Measurements from ENCODE around the gene NAGA. TPM values are rescaled to one million over a fixed set of nuclear protein-coding genes. Genes with fewer than 3 reads are reported as not detected.

The NAGA gene
- total and polyA plus RNA-seq, 2 donors (not counting 1 experiment from before 2014, with no cell fraction given): 13.2 to 20.2 TPM

GRCh38 chr22:42067671-42068251 is 2.9 kb downstream of the NAGA start:
- Histone ChIP-seq H3K36me3 (replicated peaks in 1 of 2; ENCODE audit: control extremely low read depth in 1 of 2, control insufficient read depth in 1 of 2, extremely low read depth in 1 of 2, insufficient read depth in 2 of 2, low read length in 1 of 2) (peaks cover 0 to 18% of the 10 kb centered on the region in 2 experiments), H3K27me3 (replicated peaks in 1 of 4; ENCODE audit: control extremely low read depth in 1 of 4, control insufficient read depth in 3 of 4, insufficient read depth in 4 of 4, low read length in 3 of 4) (no peaks in the 10 kb centered on the region), H3K4me3 (ENCODE audit: control extremely low read depth in 1 of 5, extremely low read depth in 1 of 5, insufficient read depth in 1 of 5, low read depth in 2 of 5, low read length in 4 of 5) (no peak overlapping the region), H3K4me1 (ENCODE audit: control insufficient read depth in 2 of 2, insufficient read depth in 2 of 2, low read length in 2 of 2) (peaks cover 12 to 17% of the 10 kb centered on the region in 2 donors), H4K20me1 (ENCODE audit: control insufficient read depth, insufficient read depth, low read length, poor library complexity, severe bottlenecking) (no peaks in the 10 kb centered on the region), H3K27ac (ENCODE audit: low read length in 2 of 2) (no peak overlapping the region), H3K9ac (ENCODE audit: low read length) (no peak overlapping the region), H3K4me2 (replicated peaks; ENCODE audit: low read depth, low read length, poor library complexity, severe bottlenecking) (no peak overlapping the region), H3K9me3 (ENCODE audit: control extremely low read depth in 1 of 3, control insufficient read depth in 2 of 3, insufficient read depth in 1 of 3, low read length in 2 of 3) (no peaks in the 10 kb centered on the region), H3K79me2 (ENCODE audit: control insufficient read depth, insufficient read depth, low read length) (no peaks in the 10 kb centered on the region), H2AFZ (ENCODE audit: insufficient read depth, low read depth, low read length, poor library complexity, severe bottlenecking) (no peak overlapping the region)
- Mint-ChIP-seq H3K27ac (peak overlapping the region; percentile 26), H3K4me3 (no peak overlapping the region), H3K4me1 (peaks cover 30% of the 10 kb centered on the region), H3K9me3 (ENCODE audit: insufficient read depth) (no peaks in the 10 kb centered on the region), H3K27me3 (no peaks in the 10 kb centered on the region)
- TF ChIP-seq CTCF (IDR thresholded peaks at IDR 0.05): no peak
- TF ChIP-seq EZH2 (IDR thresholded peaks at IDR 0.05; ENCODE audit: borderline replicate concordance, insufficient read depth, low read depth, low read length, poor library complexity, severe bottlenecking): no peak
- 93% methylated on average over 13 of the region's 14 CpGs for WGBS (ENCODE audit: insufficient coverage)
- intact Hi-C loops (cut with micrococcal nuclease): no loop called here
- CTCF ChIA-PET: interaction anchor here (0.6 kb wide), 1 partner anchor 379 kb away, joined by 3 read pairs; the partner anchor contains the start of gene SNU13
- ATAC-seq (ENCODE audit: low read depth) (no peak), DNase-seq (no peak)
- POLR2A ChIA-PET: no interaction called here

GRCh38 chr22:42066937-42067336 is 3.7 kb downstream of the NAGA start:
- intact Hi-C loops (cut with micrococcal nuclease): no loop called here
- no peak overlapping the region for H3K9ac ChIP-seq (ENCODE audit: low read length)
- Mint-ChIP-seq H3K4me3 (no peak overlapping the region), H3K27me3 (no peaks in the 10 kb centered on the region), H3K9me3 (ENCODE audit: insufficient read depth) (no peaks in the 10 kb centered on the region), H3K4me1 (peaks cover 26% of the 10 kb centered on the region), H3K27ac (no peak overlapping the region)
- H2AFZ ChIP-seq (ENCODE audit: insufficient read depth, low read depth, low read length, poor library complexity, severe bottlenecking): no peak overlapping the region
- peaks cover 0 to 18% of the 10 kb centered on the region in 2 experiments for H3K36me3 ChIP-seq (replicated peaks in 1 of 2; ENCODE audit: control extremely low read depth in 1 of 2, control insufficient read depth in 1 of 2, extremely low read depth in 1 of 2, insufficient read depth in 2 of 2, low read length in 1 of 2)
- H3K4me1 ChIP-seq (ENCODE audit: control insufficient read depth in 2 of 2, insufficient read depth in 2 of 2, low read length in 2 of 2): peaks cover 12 to 17% of the 10 kb centered on the region in 2 donors
- no peaks in the 10 kb centered on the region for H4K20me1 ChIP-seq (ENCODE audit: control insufficient read depth, insufficient read depth, low read length, poor library complexity, severe bottlenecking)
- no peak for ATAC-seq (ENCODE audit: low read depth)
- DNase-seq: no peak
- no peak overlapping the region for H3K4me2 ChIP-seq (replicated peaks; ENCODE audit: low read depth, low read length, poor library complexity, severe bottlenecking)
- CTCF ChIA-PET: no interaction called here
- no peaks in the 10 kb centered on the region for H3K9me3 ChIP-seq (ENCODE audit: control extremely low read depth in 1 of 3, control insufficient read depth in 2 of 3, insufficient read depth in 1 of 3, low read length in 2 of 3)
- no peaks in the 10 kb centered on the region for H3K79me2 ChIP-seq (ENCODE audit: control insufficient read depth, insufficient read depth, low read length)
- no peak overlapping the region for H3K27ac ChIP-seq (ENCODE audit: low read length in 2 of 2)
- POLR2A ChIA-PET: no interaction called here
- WGBS (ENCODE audit: insufficient coverage): over 99% methylated on average over 10 of the region's 10 CpGs
- TF ChIP-seq CTCF (IDR thresholded peaks at IDR 0.05) (no peak), EZH2 (IDR thresholded peaks at IDR 0.05; ENCODE audit: borderline replicate concordance, insufficient read depth, low read depth, low read length, poor library complexity, severe bottlenecking) (no peak)
- no peaks in the 10 kb centered on the region for H3K27me3 ChIP-seq (replicated peaks in 1 of 4; ENCODE audit: control extremely low read depth in 1 of 4, control insufficient read depth in 3 of 4, insufficient read depth in 4 of 4, low read length in 3 of 4)
- H3K4me3 ChIP-seq (ENCODE audit: control extremely low read depth in 1 of 5, extremely low read depth in 1 of 5, insufficient read depth in 1 of 5, low read depth in 2 of 5, low read length in 4 of 5): no peak overlapping the region
